HG02970 (cell line): Measurements from ENCODE around the gene TMEM141.
"Not testable (repeated sequence)": the region's sequence is repeated elsewhere in the genome, so short reads cannot be mapped to it uniquely, and the experiment has no call there.

ENCODE experiments used
- ATAC-seq: cut with Tn5 transposase; IDR thresholded peaks from one replicate; pipeline ENCODE4 v1.9.1; 2021; ENCODE audit warnings: mild to moderate bottlenecking, moderate library complexity, moderate number of reproducible peaks; ENCODE audit not compliant: unreplicated experiment, low FRiP score

Gene TMEM141

DNA sequence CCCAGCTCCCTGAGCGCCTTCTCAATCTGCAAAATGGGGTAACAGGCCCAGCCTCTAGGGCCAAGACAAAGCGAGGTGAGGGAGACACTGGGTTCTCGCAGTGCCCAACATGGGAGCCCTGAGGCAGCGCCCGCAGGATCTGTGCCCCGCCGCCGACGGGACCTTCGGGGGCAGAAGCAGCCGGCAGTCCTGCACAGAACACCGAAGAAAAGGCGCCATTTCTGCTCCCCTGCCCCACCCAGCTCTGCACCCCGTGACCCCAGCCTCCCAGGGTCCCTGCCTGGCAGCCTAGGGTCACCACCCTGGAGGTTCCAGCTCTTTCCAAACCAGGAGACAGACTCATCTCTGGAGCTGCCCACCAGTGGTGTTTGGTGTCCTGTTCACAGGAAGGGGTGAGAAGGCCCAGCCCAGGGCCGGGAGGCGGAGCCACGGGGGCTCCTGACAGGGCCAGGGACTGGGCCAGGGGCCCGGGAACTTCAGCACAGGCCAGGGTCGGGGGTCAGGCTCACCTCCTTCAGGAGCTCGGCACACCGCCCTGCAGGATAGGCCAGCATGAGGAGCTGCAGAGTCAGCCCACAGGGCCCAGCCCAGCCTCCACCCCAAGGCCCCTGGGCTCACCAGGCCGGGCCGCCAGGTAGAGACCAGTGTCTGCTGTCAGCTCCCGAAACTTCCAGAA, 36.4 kb upstream of the TMEM141 start:
- ATAC-seq, result no peak

DNA sequence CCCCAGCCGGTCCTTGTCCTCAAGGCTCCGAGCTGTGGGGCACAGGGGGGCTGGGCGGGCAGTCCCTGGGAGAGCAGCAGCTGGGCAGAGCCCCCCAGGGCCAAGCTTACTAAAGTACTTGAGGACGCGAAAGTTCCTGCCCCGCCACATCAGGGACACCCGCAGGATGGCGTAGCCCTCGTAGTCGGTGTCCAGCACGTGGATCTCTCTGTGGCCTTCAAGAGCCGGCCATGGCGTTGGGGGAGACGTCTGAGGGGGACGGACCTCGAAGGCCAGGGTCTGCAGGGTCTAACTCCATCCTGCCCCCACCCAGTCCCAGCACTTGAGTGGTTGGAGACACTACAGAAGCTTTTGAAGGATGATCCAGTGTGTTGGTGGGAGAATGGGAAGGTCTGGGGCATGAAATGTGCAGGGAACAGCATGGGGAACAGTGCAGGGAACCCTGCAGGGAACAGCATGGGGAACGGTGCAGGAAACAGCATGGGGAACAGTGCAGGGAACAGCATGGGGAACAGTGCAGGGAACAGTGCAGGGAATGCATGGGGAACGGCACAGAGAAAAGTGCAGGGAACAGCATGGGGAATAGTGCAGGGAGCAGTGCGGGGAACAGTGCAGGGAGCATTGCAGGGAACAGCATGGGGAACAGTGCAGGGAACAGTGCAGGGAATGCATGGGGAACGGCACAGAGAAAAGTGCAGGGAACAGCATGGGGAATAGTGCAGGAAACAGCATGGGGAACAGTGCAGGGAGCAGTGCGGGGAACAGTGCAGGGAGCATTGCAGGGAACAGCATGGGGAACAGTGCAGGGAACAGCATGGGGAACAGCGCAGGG, 35.6 kb upstream of the TMEM141 start:
- ATAC-seq, result not testable (repeated sequence)

DNA sequence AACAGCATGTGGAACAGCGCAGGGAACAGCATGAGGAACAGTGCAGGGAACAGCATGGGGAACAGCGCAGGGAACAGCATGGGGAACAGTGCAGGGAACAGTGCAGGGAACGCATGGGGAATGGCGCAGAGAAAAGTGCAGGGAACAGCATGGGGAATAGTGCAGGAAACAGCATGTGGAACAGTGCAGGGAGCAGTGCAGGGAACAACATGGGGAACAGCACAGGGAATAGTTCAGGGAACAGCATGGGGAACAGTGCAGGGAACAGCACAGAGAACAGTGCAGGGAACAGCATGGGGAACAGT, 35.1 kb upstream of the TMEM141 start:
- no peak for ATAC-seq

DNA sequence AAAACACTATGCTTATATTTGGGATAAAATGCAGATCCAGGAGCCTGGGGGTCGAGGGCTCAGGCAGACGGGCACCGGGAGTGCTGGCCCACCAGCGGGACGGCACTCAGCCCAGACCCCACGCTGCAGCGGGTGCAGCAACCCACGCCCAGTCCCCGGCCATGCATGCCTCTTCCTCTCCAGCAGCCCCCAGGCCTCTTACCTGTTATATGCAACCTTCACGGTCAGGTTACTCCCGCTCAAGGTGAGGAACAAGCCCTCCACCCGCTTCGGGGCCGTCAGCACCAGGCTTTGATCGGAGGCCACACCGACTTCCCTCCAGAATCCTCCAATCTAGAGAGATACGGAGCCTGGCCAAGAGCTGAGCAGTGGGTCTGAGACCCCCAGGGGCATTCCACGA, 34.3 kb upstream of the TMEM141 start:
- ATAC-seq, result no peak

DNA sequence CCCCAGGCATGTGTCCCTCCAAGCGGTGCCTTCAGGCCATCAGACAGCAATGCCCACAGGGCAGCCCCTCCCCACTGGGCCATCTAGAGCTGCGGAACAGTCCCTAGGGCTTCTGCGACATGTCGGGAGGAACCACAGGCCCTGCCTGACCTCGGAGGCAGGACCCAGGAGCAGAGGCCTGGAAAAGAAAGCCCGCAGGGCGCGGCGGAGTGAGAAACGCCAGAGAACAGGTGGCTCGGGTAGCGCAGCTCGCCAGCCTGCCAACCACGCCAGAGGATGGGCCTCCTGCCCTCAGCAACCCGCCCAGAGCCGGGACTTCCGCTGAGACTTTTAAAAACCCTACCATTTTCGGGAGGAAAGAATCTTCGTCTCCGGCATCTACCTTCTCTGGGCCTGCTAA, 33.8 kb upstream of the TMEM141 start:
- no peak for ATAC-seq

DNA sequence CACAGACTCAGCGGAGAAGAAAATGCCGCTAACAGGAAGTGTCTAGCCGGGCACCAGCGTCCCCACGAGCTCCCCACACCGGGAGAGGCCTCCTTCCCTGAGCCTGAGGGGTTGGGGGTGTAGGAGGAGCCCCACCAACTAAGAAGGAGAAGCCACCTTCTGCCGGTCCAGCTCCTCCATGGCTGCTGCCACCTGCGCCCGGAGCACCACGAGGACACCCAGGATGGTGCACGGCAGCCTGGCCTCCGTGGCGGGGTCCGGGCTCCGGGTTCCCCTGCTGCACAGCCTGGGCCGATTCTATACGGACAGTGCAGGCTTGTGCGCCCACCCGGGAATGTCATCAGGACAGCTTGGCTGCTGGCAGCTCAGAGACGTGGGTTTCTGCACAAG, 33.4 kb upstream of the TMEM141 start:
- ATAC-seq, result no peak

DNA sequence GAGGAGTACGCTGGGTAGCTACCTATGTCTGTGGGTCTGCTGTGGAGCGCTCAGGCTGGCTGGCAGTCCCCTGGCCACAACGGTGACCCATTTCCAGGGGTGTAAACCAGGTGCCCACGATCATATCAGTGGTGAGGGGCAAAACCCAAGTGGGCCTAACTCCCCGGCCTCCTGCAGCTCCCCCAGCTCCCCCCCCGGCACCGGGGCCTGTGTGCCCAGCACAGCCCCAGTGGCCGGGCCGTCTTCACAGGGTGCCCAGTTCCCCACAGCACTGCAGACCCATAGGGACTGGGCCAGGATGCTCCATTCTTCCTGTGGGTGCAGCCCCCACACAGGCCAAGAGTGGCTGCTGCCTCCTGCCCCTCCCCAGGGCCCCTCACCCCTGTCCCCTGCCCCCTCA, 32.1 kb upstream of the TMEM141 start:
- no peak for ATAC-seq

DNA sequence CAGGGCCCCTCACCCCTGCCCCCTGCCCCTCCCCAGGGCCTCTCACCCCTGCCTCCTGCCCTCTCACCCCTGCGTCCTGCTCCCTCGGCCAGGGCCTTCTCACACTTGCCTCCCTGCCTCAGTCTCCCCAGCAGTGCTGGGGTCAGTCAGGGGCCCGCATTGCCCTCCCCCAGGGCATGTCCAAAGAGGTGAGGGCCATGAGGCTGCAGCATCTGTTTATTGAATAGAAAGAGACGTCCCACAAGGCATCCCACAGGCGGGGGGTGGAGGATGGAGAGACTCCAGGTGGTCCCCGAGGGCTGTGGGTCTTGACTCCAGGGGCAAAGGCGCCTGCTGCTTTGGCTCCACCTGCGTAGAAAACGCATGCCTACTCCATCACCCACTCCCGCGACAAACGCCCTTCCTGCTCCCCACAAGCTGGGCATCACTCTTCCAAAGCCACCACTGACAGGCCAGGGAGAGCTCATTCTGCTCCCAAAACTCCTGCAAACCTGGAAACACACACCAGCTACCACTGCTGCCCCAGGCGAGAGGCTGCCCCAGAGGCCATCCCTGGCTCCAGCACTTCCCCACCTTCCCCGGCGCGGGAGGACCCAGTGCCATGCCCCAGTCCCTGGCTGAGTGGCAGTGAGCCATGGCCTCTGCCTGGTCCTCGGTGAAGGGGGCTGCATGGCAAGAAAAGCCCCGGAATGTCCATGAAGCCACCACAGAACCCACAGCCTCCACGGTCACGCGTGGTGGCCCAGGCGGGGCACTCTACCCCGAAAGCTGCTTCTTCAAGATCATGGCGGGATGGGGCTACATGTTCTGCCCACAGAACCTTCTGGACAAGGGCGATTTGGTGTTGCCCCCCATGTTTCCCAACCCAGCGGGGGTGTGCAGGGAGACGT, 31.5 kb upstream of the TMEM141 start:
- ATAC-seq, result no peak

DNA sequence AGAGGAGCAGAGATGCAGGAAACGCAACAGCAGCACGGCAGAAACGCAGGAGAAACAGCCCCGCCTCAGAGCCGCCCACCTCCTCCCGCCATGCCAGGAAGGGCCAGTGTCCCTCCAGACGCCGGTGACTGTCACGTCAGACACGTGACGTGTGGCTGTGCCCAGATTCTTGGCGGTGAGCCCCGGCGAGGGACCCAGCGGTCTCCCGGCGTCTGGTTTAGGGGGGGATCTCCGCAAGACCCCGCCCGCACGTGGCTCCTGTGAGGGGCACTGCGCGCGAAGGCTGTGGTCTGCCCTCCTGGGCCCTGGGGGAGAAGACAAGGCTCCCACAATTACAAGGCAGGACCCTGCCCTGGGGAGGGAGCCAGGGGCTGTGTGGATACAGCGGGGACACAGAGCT, 30.7 kb upstream of the TMEM141 start:
- no peak for ATAC-seq

DNA sequence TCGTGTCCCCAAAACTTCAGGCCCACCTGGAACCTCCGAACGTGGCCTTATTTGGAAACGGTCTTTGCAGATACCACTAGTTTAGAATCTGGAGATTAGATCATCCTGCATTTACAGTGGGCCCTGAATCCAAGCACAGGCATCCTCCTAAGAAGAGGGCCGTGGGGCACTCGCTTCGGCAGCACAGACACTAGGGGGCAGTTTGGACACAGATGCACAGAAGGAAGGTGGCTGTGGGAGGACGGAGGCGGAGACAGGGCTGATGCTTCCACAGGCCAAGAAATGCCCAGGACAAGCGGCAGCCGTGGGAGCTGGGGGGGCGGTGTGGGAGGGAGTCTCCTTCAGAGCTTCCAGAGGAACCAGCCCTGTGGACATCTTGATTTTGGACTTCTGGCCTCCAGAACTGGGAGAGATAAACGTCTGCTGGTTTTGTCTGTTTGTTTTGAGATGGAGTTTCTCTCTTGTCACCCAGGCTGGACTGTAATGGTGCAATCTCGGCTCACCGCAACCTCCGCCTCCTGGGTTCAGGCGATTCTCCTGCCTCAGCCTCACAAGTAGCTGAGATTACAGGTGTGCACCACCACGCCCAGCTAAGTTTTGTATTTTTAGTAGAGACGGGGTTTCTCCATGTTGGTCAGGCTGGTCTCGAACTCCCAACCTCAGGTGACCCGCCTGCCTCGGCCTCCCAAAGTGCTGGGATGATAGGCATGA, 30.2 kb upstream of the TMEM141 start:
- ATAC-seq, result not testable (repeated sequence)

DNA sequence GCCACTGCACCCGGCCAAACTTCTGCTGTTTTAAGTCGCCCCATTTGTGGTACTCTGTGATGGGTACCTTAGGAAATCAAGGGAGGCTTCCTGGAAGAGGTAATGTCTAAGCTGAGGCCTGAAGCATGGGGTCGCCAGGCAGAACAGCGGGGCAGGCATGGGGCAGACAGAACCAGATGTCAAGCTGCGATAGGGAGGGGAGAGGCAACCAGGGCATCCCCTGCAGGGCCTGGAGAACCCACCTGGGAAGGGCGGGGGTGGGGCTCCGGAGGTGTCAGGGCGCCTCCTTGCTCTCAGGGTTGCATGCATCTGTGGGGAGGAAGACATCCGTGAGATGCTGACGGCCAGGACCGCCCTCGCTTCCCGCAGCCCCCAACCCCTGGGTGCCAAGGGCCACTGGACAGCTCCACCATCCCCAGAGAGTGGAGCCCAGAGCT, 29.6 kb upstream of the TMEM141 start:
- no peak for ATAC-seq

DNA sequence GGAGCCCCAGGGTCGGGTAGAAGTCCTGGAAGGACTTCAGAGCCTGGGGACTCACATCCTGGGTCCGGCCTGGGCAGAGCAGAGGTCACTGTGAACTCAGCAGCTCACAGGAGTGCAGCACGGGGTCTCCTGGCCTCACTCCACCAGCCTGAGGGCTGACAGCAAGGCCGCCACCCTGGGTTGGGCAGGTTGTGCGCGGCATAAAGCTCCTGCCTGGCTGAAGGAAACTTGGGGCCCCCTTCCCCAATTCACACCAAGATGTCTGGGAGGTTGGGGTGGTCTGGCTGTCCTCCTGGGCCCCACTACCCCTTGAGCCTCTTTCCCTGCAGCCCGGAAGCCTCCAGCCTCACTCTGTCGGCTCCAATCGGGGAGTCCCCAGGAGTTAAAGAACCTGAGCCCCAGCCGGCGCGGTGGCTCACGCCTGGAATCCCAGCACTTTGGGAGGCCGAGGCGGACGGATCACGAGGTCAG, 28.9 kb upstream of the TMEM141 start:
- ATAC-seq, result no peak

DNA sequence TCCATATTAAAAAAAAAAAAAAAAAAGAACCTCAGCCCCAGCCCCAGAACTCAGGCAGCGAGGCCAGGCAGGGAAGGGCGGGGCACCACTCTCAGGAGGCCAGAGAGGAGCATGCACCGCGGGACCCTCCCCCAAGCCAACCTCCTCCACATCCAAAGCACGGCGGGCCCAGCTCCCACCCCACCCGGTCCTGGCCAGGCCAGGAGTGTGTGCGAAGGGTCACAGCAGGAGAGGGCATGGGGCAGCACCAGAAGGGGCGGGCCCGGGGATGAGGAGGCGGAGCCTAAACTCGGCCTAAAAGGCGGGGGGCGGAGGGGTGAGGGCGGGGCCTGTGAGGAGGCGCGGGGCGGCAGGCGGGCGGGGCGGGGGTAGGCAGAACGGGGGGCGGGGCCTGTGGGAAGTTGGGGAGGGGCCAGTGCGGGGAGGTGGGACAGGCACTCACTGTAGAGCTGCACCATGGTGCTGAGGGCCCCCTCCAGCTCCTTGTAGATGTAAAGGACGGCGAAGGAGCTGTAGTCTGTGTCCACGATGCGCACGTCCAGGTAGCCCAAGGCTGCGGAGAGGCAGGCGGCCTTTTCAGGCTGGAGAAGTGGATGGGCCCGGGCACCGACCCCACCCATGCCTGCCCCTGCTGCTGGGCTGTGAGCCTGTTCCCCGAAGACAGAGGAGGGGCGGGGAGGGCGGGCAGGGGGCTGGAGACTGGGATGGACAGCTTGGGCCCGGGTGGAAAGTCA, 28.1 kb upstream of the TMEM141 start:
- ATAC-seq, result no peak

DNA sequence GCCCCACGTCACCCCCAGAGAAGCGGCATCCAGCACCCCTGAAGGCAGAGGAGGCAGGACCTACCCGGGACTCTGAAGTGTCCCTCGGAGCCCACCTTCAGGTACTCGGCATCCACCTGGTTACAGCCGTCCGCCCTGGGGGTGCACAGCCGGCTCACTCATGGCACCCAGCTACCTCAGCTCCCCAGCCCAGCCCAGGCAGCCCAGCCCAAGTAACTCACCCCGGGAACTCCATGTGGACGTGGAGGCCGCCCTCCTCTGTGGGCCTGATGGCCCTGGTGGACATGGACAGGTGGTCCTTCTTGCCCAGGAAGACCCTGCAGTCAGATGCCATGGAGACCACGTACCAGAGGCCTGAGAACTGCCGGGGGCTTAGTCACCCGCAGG, 27.5 kb upstream of the TMEM141 start:
- ATAC-seq, result no peak

DNA sequence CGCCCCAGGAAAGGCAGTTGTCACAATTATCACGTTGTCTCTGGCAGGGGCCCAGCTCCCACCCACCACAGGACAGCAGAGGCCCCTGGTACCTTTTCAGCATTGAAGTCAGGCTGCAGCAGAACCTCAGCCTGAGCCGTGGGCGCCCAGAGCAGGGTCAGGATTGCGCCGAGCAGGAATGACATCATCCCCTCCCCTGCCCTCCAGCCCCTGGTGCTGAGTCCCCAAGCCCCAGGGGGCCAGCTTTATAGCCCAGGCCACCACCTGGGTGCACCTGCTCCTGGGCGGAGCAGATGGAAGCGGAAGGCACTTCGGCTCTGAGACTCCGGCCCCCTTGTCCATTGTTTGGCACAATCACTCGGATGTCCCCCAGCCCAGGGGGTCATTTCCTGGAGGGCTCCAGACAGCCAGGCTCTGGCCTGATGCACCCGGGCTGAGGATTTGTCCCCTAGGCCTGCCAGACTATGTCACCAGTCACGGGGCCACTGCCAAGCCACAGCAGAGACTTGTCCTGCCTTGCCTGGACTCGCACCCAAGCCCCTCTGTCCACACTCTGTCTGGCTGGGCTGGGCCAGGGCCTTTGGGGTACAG, 26.7 kb upstream of the TMEM141 start, which contains the start of gene LCN15:
Gene LCN15, minus strand, starts transcription at position 218 of the 591 bp plus-strand sequence. Its CDS starts 30 bp downstream, at position 188.
- no peak for ATAC-seq

DNA sequence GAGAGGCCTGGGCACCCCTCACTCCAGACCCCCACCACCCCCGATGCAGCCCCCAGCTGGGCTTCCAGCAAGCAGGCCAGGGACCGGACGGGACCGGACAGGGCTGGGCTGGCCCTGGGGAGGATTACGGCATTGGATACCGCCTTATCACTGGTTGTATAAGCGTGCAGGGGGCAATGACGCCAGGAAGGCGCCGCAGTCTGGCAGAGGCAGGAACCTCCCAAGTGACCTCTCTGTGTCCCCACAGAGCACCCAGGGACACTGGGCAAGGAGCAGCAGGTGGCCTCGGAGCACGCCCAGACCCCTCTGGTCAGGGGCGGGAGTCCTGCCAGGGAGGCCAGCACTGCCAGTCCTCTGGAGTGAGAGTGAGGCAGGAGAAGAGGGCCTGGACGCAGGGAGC, 26.1 kb upstream of the TMEM141 start:
- no peak for ATAC-seq

DNA sequence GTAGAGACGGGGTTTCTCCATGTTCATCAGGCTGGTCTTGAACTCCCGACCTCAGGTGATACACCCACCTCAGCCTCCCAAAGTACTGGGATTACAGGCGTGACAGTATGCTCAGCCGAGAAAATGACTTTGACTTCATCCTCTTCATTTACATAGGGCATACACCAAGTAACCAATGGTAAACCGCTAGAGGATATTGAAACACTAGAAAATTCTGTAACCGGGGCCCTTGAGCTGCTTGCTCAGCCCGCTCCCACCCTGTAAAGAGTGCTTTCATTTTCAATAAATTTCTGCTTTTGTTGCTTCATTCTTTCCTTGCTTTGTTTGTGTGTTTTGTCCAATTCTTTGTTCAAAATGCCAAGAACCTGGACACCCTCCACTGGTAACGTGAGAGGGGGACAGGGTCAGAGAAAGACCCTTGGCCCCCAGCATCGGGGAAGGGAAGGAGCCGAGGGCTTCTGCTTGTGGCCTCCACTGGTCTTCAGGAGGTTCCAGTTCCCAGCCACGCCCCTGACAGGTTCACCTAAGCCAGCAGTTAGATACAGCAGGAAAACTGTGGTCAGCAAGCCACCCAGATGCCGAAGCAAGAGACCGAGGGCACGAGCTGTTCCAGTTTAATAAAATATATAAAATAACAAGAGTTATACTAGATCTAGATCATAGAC, 25.3 kb upstream of the TMEM141 start:
- not testable (repeated sequence) for ATAC-seq

DNA sequence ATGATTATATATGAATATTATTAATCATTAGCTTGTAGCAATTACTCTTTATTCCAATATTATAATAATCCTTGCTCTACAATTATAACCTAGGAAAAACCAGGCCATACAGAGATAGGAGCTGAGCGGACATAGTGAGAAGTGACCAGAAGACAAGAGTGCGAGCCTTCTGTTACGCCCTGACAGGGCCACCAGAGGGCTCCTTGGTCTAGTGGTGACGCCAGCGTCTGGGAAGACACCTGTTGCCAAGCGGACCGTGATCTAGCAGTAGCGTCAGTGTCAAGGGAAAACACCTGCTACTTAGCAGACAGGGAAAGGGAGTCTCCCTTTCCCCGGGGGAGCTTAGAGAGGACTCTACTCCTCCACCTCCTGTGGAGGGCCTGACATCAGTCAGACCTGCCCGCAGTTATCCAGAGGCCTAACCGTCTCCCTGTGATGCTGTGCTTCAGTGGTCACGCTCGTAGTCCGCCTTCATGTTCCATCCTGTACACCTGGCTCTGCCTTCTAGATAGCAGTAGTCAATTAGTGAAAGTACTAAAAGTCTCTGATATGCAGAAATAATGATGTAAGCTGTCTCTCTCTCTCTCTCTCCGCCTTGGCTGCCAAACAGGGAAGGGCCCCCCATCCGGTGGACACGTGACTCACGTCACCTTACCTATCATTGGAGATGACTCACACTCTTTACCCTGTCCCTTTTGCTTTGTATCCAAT, 24.6 kb upstream of the TMEM141 start:
- not testable (repeated sequence) for ATAC-seq
